ENCODE measurements around the gene ACACA.

GRCh38 chr17:37400505-37400904 lies 6.1 kb downstream of the ACACA start:
- TF ChIP-seq EZH2phosphoT487 (IDR thresholded peaks at IDR 0.05; ENCODE audit: borderline replicate concordance, low read length) (no peak), CTCF (IDR thresholded peaks at IDR 0.05; ENCODE audit: low read depth, low read length, poor library complexity, severe bottlenecking) (no peak)

Data from DOHH2 (cell line).